SU-DHL-6 (cell line): Measurements from ENCODE around the gene SLC13A4.

Source experiments
- CTCF ChIP-seq: fragments of 200-600 bp; sonication (generic); IDR thresholded peaks from one replicate; pipeline ENCODE4 v1.5.1; 2017; ENCODE audit warnings: antibody characterized with exemption, mild to moderate bottlenecking, low read length, moderate library complexity; ENCODE audit not compliant: insufficient read depth, poor library complexity, severe bottlenecking
- EZH2phosphoT487 ChIP-seq: fragments of 200-600 bp; sonication (generic), shearing (Covaris generic); conservative IDR thresholded peaks from 2 replicates; pipeline ENCODE4 v1.6.1; 2018; ENCODE audit warnings: mild to moderate bottlenecking, antibody characterized with exemption, low read length, moderate library complexity, mixed read lengths

- TF ChIP-seq CTCF (no peak), EZH2phosphoT487 (no peak)
Measured at GRCh38 chr7:135759532-135759931, 31.5 kb upstream of the SLC13A4 start.
